HCT116 (cell line): ENCODE measurements around the gene GMDS. TPM values are rescaled to one million over a fixed set of nuclear protein-coding genes. Genes with fewer than 3 reads are reported as not detected.

Experiments used
- ATAC-seq: fragments of 200-7000 bp; cut with Tn5 transposase; 2 replicates; pipeline ENCODE4 v1.9.1; 2020; ENCODE audit warnings: mild to moderate bottlenecking, moderate library complexity
- BruUV-seq: library from RNA; stranded (reverse); fragments of 400-500 nt; replicated peaks from 2 replicates; lab custom pipeline; 2021; lab: Mats Ljungman, UMichigan
- CTCF ChIA-PET: fragments of 300-600 bp; sonication (Branson Sonifier 250); formaldehyde crosslinking; loops from one replicate; lab custom pipeline; 2021; ENCODE audit warnings: antibody characterized with exemption; lab: Charles Lee
- POLR2A ChIA-PET: fragments of 300-600, 350-600 bp; sonication (Branson Sonifier 250); formaldehyde crosslinking; loops from one replicate; lab custom pipeline; 2021; ENCODE audit warnings: antibody characterized with exemption; lab: Charles Lee
- RAD21 ChIA-PET, 2 experiments: fragments of 300-600 bp; sonication (Branson Sonifier 250); formaldehyde crosslinking; loops; one replicate each; lab custom pipeline; 2023; ENCODE audit warnings: low total read pairs in 2 of 2; ENCODE audit not compliant: uncharacterized antibody in 2 of 2, unreplicated experiment in 2 of 2, low non-redundant PET in 1 of 2; lab: Charles Lee
- DNase-seq: peaks from one replicate; pipeline ENCODE4 v3.0.0-alpha.2; 2010; ENCODE audit warnings: low read depth, low spot score
- H2AFZ ChIP-seq: fragments of 200-600 bp; shearing (Covaris generic), sonication (generic); 2 replicates; pipeline ENCODE4 v1.6.1; 2017; ENCODE audit warnings: low read depth, mixed run types, mixed read lengths, antibody characterized with exemption, low read length; ENCODE audit not compliant: poor library complexity, severe bottlenecking
- H3K27ac ChIP-seq: 2 replicates; pipeline ENCODE4 v1.5.1; 2012; ENCODE audit warnings: low read depth, low read length
- H3K27me3 ChIP-seq: fragments of 200-600 bp; sonication (generic); 2 replicates; pipeline ENCODE4 v1.6.1; 2016; ENCODE audit warnings: mixed run types, low read length, mixed read lengths; ENCODE audit not compliant: insufficient read depth
- H3K36me3 ChIP-seq, 2 experiments: fragments of 200-500 bp in 1 of 2; fragments of 200-600 bp in 1 of 2; sonication (Bioruptor generic) in 1 of 2; sonication (generic) in 1 of 2; 2 replicates each; pipeline versions ENCODE4 v1.5.1 to v1.6.1; 2014 to 2016; ENCODE audit warnings: low read length in 2 of 2, inconsistent platforms in 1 of 2, mixed read lengths in 1 of 2, mixed run types in 1 of 2; ENCODE audit not compliant: insufficient read depth in 2 of 2, control insufficient read depth in 1 of 2
- H3K4me1 ChIP-seq, 2 experiments: fragments of 200-600 bp in 1 of 2; sonication (generic) in 1 of 2; 2 replicates each; pipeline versions ENCODE4 v1.5.1 to v1.6.1; 2012 to 2017; ENCODE audit warnings: low read length in 2 of 2, inconsistent platforms in 1 of 2, mild to moderate bottlenecking in 1 of 2, mixed read lengths in 1 of 2, mixed run types in 1 of 2, moderate library complexity in 1 of 2; ENCODE audit not compliant: insufficient read depth in 2 of 2, control insufficient read depth in 1 of 2
- H3K4me2 ChIP-seq: fragments of 200-600 bp; sonication (generic); 2 replicates; pipeline ENCODE4 v1.6.1; 2017; ENCODE audit warnings: mixed run types, low read length, mixed read lengths
- H3K4me3 ChIP-seq, 2 experiments: fragments of 200-600 bp in 1 of 2; sonication (generic) in 1 of 2; replicated peaks in 1 of 2; 2 replicates each; pipeline ENCODE4 v1.5.1; 2011 to 2016; ENCODE audit warnings: low read length in 2 of 2, control low read depth in 1 of 2, low read depth in 1 of 2, mild to moderate bottlenecking in 1 of 2, mixed read lengths in 1 of 2, mixed run types in 1 of 2
- H3K79me2 ChIP-seq: fragments of 200-600 bp; sonication (generic); 2 replicates; pipeline ENCODE4 v1.6.1; 2017; ENCODE audit warnings: mild to moderate bottlenecking, mixed run types, low read length, moderate library complexity, mixed read lengths; ENCODE audit not compliant: insufficient read depth
- H3K9ac ChIP-seq: fragments of 200-600 bp; sonication (generic); 2 replicates; pipeline ENCODE4 v1.6.1; 2016; ENCODE audit warnings: low read length, mixed read lengths
- H3K9me2 ChIP-seq: fragments of 200-600 bp; sonication (generic), shearing (Covaris generic); 2 replicates; pipeline ENCODE4 v1.6.1; 2017; ENCODE audit warnings: mixed run types, mild to moderate bottlenecking, moderate library complexity; ENCODE audit not compliant: insufficient read depth
- H3K9me3 ChIP-seq, 2 experiments: fragments of 200-500 bp in 1 of 2; fragments of 200-600 bp in 1 of 2; sonication (Bioruptor generic) in 1 of 2; sonication (generic) in 1 of 2; 2 replicates each; pipeline ENCODE4 v1.6.1; 2014 to 2017; ENCODE audit warnings: low read length in 2 of 2, mixed read lengths in 2 of 2, inconsistent platforms in 1 of 2, low read depth in 1 of 2, mild to moderate bottlenecking in 1 of 2, mixed run types in 1 of 2, moderate library complexity in 1 of 2; ENCODE audit not compliant: control insufficient read depth in 1 of 2, insufficient read depth in 1 of 2
- H4K20me1 ChIP-seq: fragments of 200-600 bp; sonication (generic), shearing (Covaris generic); 2 replicates; pipeline ENCODE4 v1.6.1; 2017; ENCODE audit warnings: mixed run types, mild to moderate bottlenecking, moderate library complexity; ENCODE audit not compliant: insufficient read depth
- CEBPB ChIP-seq: IDR thresholded peaks from 2 replicates; pipeline ENCODE4 v1.6.1; 2012; ENCODE audit warnings: low read depth
- CTCF ChIP-seq, 3 experiments: fragments of 200-600 bp in 1 of 3; sonication (generic) in 1 of 3; IDR thresholded peaks in 2 of 3; conservative IDR thresholded peaks in 1 of 3; 2 replicates each; pipeline ENCODE4 v1.5.1; 2012 to 2017; ENCODE audit warnings: low read depth in 2 of 3, low read length in 2 of 3, antibody characterized with exemption in 1 of 3, borderline replicate concordance in 1 of 3, control low read depth in 1 of 3, mild to moderate bottlenecking in 1 of 3, mixed read lengths in 1 of 3, mixed run types in 1 of 3, moderate library complexity in 1 of 3; ENCODE audit not compliant: insufficient read depth in 1 of 3
- ELF1 ChIP-seq: IDR thresholded peaks from 2 replicates; pipeline ENCODE4 v1.6.1; 2012; ENCODE audit warnings: low read depth, borderline replicate concordance
- EZH2 ChIP-seq: fragments of 200-600 bp; sonication (generic); IDR thresholded peaks from 2 replicates; pipeline ENCODE4 v1.6.1; 2017; ENCODE audit warnings: antibody characterized with exemption, mixed run types
- EZH2phosphoT487 ChIP-seq: fragments of 200-600 bp; IDR thresholded peaks from 2 replicates; pipeline ENCODE4 v1.6.1; 2018; ENCODE audit warnings: antibody characterized with exemption, borderline replicate concordance
- MAX ChIP-seq: IDR thresholded peaks from 2 replicates; pipeline ENCODE4 v1.6.1; 2012
- POLR2AphosphoS5 ChIP-seq: IDR thresholded peaks from 2 replicates; pipeline ENCODE4 v1.6.1; 2011; ENCODE audit warnings: mild to moderate bottlenecking, low read depth, low read length, moderate library complexity
- RAD21 ChIP-seq: IDR thresholded peaks from 2 replicates; pipeline ENCODE4 v1.6.1; 2012; ENCODE audit warnings: low read depth, mild to moderate bottlenecking
- REST ChIP-seq: IDR thresholded peaks from 2 replicates; pipeline ENCODE4 v1.6.1; 2012; ENCODE audit warnings: low read depth
- SIN3A ChIP-seq: IDR thresholded peaks from 2 replicates; pipeline ENCODE4 v1.6.1; 2012; ENCODE audit warnings: low read depth
- SRF ChIP-seq: IDR thresholded peaks from 2 replicates; pipeline ENCODE4 v1.6.1; 2012; ENCODE audit warnings: low read depth
- YY1 ChIP-seq: IDR thresholded peaks from 2 replicates; pipeline ENCODE4 v1.6.1; 2011; ENCODE audit warnings: low read length, low read depth, moderate library complexity, mild to moderate bottlenecking; ENCODE audit not compliant: insufficient replicate concordance; ENCODE audit errors: extremely low read depth
- intact Hi-C: fragments of 100-400 bp; cut with micrococcal nuclease; formaldehyde crosslinking; loops from 2 replicates; pipeline ENCODE4 v1.10.0; 2022
- total RNA-seq: library from RNA; stranded (reverse); gene quantifications from one replicate; pipeline ENCODE4 v1.2.1, GENCODE V29; 2021; ENCODE audit not compliant: unreplicated experiment

GMDS gene
- total RNA-seq, 1 experiment from 2014 or later, result 34.4 TPM

- Histone ChIP-seq H3K27ac (no peak overlapping the region), H3K36me3 (no peaks in the 10 kb centered on the region), H3K79me2 (no peaks in the 10 kb centered on the region), H4K20me1 (no peaks in the 10 kb centered on the region), H3K9ac (no peak overlapping the region), H2AFZ (no peak overlapping the region), H3K9me2 (no peaks in the 10 kb centered on the region), H3K4me2 (no peak overlapping the region), H3K27me3 (no peaks in the 10 kb centered on the region), H3K4me1 (no peaks in the 10 kb centered on the region; a peak in 1 of 4 replicates), H3K9me3 (no peaks in the 10 kb centered on the region), H3K4me3 (no peak overlapping the region)
- no TSS peak for BruUV-seq
- ATAC-seq (no peak), DNase-seq (no peak)
- TF ChIP-seq EZH2phosphoT487, result no peak
- no peak for TF ChIP-seq CTCF (IDR thresholded peaks at IDR 0.05 in 2 of 3, conservative IDR thresholded peaks at IDR 0.05 in 1 of 3; ENCODE audit: borderline replicate concordance in 1 of 3, insufficient read depth in 1 of 3, low read depth in 2 of 3, low read length in 2 of 3)
- TF ChIP-seq EZH2, result no peak
- TF ChIP-seq REST, result no peak
- TF ChIP-seq SRF, result no peak
- no peak for TF ChIP-seq SIN3A
- TF ChIP-seq YY1, result no peak
- TF ChIP-seq RAD21, result no peak
- TF ChIP-seq MAX, result no peak
- no peak for TF ChIP-seq CEBPB
- no peak for TF ChIP-seq ELF1
- TF ChIP-seq POLR2AphosphoS5, result no peak
- intact Hi-C loops, result no loop called here
- ChIA-PET CTCF (no interaction called here), POLR2A (no interaction called here), RAD21 (no interaction called here)
Measured at GRCh38 chr6:1670711-1671462, 574.5 kb downstream of the GMDS start.
